Measurements from ENCODE around the gene PSMC5. TPM values are rescaled to one million over a fixed set of nuclear protein-coding genes. Genes with fewer than 3 reads are reported as not detected.

PSMC5 gene
- total RNA-seq, 1 experiment from 2014 or later: 183 TPM

DNA sequence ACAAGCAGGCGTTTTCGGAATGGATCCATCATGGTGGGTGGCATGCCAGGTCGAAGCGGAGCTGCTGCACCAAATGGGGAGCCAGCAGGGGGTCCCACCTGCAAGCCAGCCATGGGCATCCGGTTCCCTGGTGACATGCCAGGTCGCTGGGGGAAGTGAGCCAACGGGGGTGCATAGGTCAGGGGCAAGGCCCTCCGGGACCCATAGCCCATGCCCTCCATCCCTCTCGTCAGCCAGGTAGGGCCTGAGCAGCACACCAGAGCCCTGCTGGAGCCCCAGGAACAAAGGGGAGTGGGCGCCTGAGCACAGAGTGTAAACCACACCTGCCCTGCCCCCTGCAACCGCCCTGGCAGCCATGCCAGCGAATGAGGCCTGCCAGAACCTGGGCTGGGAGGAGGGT, 10.2 kb downstream of the PSMC5 start:
- Histone ChIP-seq H2BK5ac (ENCODE audit: insufficient read length, low read length) (no peak overlapping the region), H3K27ac (ENCODE audit: insufficient read length, low read depth, low read length) (no peak overlapping the region), H3K14ac (ENCODE audit: insufficient read depth, low read length) (no peak overlapping the region), H2BK12ac (ENCODE audit: insufficient read length, low read depth, low read length) (no peak overlapping the region), H2BK15ac (ENCODE audit: low read depth, low read length) (no peak overlapping the region), H3K18ac (ENCODE audit: insufficient read length, low read depth, low read length) (no peak overlapping the region), H4K8ac (replicated peaks; ENCODE audit: insufficient read length, low read depth, low read length) (no peak overlapping the region), H3K27me3 (ENCODE audit: insufficient read depth, low read length) (no peaks in the 10 kb centered on the region), H3K56ac (ENCODE audit: insufficient read length, low read depth, low read length) (no peak overlapping the region), H3K4me2 (ENCODE audit: insufficient read depth, insufficient read length, low read length) (no peak overlapping the region), H3K23me2 (ENCODE audit: insufficient read length, low read depth, low read length, poor library complexity, severe bottlenecking) (peaks cover 10% of the 10 kb centered on the region), H3K23ac (ENCODE audit: insufficient read length, low read depth, low read length) (no peak overlapping the region), H2BK20ac (ENCODE audit: low read depth, low read length, poor library complexity, severe bottlenecking) (no peak overlapping the region), H2AK5ac (ENCODE audit: insufficient read length, low read length) (no peak overlapping the region), H3K4ac (ENCODE audit: low read depth, low read length) (no peak overlapping the region), H3K9me3 (ENCODE audit: control insufficient read depth, low read depth, low read length) (no peaks in the 10 kb centered on the region), H4K5ac (ENCODE audit: insufficient read length, low read depth, low read length) (no peak overlapping the region), H2AFZ (ENCODE audit: low read length) (no peak overlapping the region), H3T11ph (ENCODE audit: low read length) (no peak overlapping the region), H3K79me2 (ENCODE audit: insufficient read depth, low read length) (peaks cover 3% of the 10 kb centered on the region; the same call in 1 of the 2 replicates), H3K9ac (ENCODE audit: extremely low read depth, insufficient read length, low read length) (no peak overlapping the region), H4K91ac (ENCODE audit: insufficient read length, low read depth, low read length) (no peak overlapping the region), H3K79me1 (ENCODE audit: insufficient read depth, low read depth, low read length, poor library complexity, severe bottlenecking) (peaks cover 3% of the 10 kb centered on the region), H2BK120ac (ENCODE audit: low read depth, low read length, poor library complexity, severe bottlenecking) (no peak overlapping the region), H4K20me1 (ENCODE audit: control insufficient read depth, insufficient read depth, insufficient read length) (peaks cover 2% of the 10 kb centered on the region), H3K4me1 (ENCODE audit: insufficient read depth, low read length) (no peaks in the 10 kb centered on the region; the same call in 1 of the 2 replicates)
- Mint-ChIP-seq H3K4me1 (peaks cover 25 to 38% of the 10 kb centered on the region in 2 experiments), H3K27me3 (ENCODE audit: low read depth) (no peaks in the 10 kb centered on the region), H3K9me3 (no peaks in the 10 kb centered on the region), H3K4me3 (no peak overlapping the region), H3K27ac (no peak overlapping the region), H3K36me3 (ENCODE audit: insufficient read depth in 1 of 3, low read depth in 3 of 3) (peaks cover 25 to 50% (median 45%) of the 10 kb centered on the region in 3 experiments)
- DNase-seq: no peak
- WGBS (ENCODE audit: extremely low coverage, insufficient read length, low lambda C conversion rate): no CpG with 5 or more reads among the region's 12 CpGs
- TF ChIP-seq, protein P1, sequence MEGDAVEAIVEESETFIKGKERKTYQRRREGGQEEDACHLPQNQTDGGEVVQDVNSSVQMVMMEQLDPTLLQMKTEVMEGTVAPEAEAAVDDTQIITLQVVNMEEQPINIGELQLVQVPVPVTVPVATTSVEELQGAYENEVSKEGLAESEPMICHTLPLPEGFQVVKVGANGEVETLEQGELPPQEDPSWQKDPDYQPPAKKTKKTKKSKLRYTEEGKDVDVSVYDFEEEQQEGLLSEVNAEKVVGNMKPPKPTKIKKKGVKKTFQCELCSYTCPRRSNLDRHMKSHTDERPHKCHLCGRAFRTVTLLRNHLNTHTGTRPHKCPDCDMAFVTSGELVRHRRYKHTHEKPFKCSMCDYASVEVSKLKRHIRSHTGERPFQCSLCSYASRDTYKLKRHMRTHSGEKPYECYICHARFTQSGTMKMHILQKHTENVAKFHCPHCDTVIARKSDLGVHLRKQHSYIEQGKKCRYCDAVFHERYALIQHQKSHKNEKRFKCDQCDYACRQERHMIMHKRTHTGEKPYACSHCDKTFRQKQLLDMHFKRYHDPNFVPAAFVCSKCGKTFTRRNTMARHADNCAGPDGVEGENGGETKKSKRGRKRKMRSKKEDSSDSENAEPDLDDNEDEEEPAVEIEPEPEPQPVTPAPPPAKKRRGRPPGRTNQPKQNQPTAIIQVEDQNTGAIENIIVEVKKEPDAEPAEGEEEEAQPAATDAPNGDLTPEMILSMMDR (conservative IDR thresholded peaks at IDR 0.05): no peak

Measured in H9 (cell line).